Spleen (tissue), 11 donors: ENCODE results near the gene FBXO45. TPM values are rescaled to one million over a fixed set of nuclear protein-coding genes. Genes with fewer than 3 reads are reported as not detected.

Experiments
- DNase-seq: peaks from one replicate; pipeline ENCODE4 v3.0.0-alpha.2; 2020
- H3K27ac ChIP-seq, 8 donors: fragments of 200-600 bp; sonication (generic) in 7 of 8; 1 replicate in 4 of 8; 2 replicates in 4 of 8; pipeline versions ENCODE4 v1.5.0 to v1.8.0; 2016 to 2021; ENCODE audit warnings: inconsistent platforms in 4 of 8, mild to moderate bottlenecking in 4 of 8, moderate library complexity in 1 of 8
- H3K27me3 ChIP-seq, 7 donors: fragments of 200-600 bp; sonication (generic) in 6 of 7; replicated peaks in 1 of 7; 1 replicate in 4 of 7; 2 replicates in 3 of 7; pipeline versions ENCODE4 v1.5.0 to v1.8.0; 2016 to 2021; ENCODE audit warnings: inconsistent platforms in 3 of 7, mild to moderate bottlenecking in 1 of 7
- H3K36me3 ChIP-seq, 6 donors: fragments of 200-600 bp; sonication (generic) in 5 of 6; 1 replicate in 4 of 6; 2 replicates in 2 of 6; pipeline versions ENCODE4 v1.5.0 to v1.8.0; 2016 to 2021; ENCODE audit warnings: inconsistent platforms in 2 of 6
- H3K4me1 ChIP-seq, 6 donors: fragments of 200-600 bp; sonication (generic) in 5 of 6; 1 replicate in 3 of 6; 2 replicates in 3 of 6; pipeline versions ENCODE4 v1.5.0 to v1.8.0; 2016 to 2021; ENCODE audit warnings: inconsistent platforms in 3 of 6
- H3K4me3 ChIP-seq, 8 donors: fragments of 200-600 bp; sonication (generic) in 7 of 8; 1 replicate in 4 of 8; 2 replicates in 4 of 8; pipeline versions ENCODE4 v1.5.0 to v1.8.0; 2016 to 2021; ENCODE audit warnings: inconsistent platforms in 4 of 8, mild to moderate bottlenecking in 4 of 8, moderate library complexity in 2 of 8
- H3K9me3 ChIP-seq, 8 donors: fragments of 200-600 bp; sonication (generic) in 7 of 8; 1 replicate in 4 of 8; 2 replicates in 4 of 8; pipeline versions ENCODE4 v1.5.0 to v1.8.0; 2016 to 2021; ENCODE audit warnings: inconsistent platforms in 4 of 8
- CTCF ChIP-seq, 11 experiments: fragments of 200-600 bp in 7 of 11; fragments of 450-650 bp in 4 of 11; sonication (generic) in 4 of 11; IDR thresholded peaks in 8 of 11; conservative IDR thresholded peaks in 3 of 11; 1 replicate in 7 of 11; 2 replicates in 4 of 11; pipeline versions ENCODE4 v1.4.0 to v1.8.0; 2016 to 2021; ENCODE audit warnings: antibody characterized with exemption in 11 of 11, inconsistent platforms in 4 of 11, mild to moderate bottlenecking in 1 of 11
- POLR2A ChIP-seq, 3 donors: fragments of 450-650 bp; IDR thresholded peaks; one replicate each; pipeline ENCODE4 v1.5.1; 2017; ENCODE audit warnings: antibody characterized with exemption in 3 of 3, mild to moderate bottlenecking in 1 of 3
- POLR2AphosphoS5 ChIP-seq, 3 donors: sonication (generic); formaldehyde crosslinking; IDR thresholded peaks; one replicate each; pipeline ENCODE4 v1.5.1; 2017; ENCODE audit warnings: antibody characterized with exemption in 3 of 3
- WGBS, 5 donors: extraction: QIAGEN DNeasy Blood & Tissue Kit in 3 of 5; methylation state at CpG; one replicate each; pipeline versions ENCODE4 v1.1.5 to v1.1.7; 2013 to 2018; 5-methylcytosine and 5-hydroxymethylcytosine counted together
- intact Hi-C: fragments of 100-400 bp; cut with DNase I; formaldehyde crosslinking; loops from one replicate; pipeline ENCODE4 v1.15.0; 2023; ENCODE audit warnings: low total_unique reads
- polyA plus RNA-seq, 3 donors: library from polyadenylated mRNA; stranded (reverse); fragments of 200-250 nt; gene quantifications; one replicate each; pipeline ENCODE4 v1.2.1, GENCODE V29; 2013
- total RNA-seq, 7 donors: library from RNA; depleted of rRNA in 3 of 7; stranded (reverse); fragments of >200 nt in 3 of 7; fragmentation: NEBNext Ultra II Directional in 4 of 7; extraction: Animal tissue kit (Norgen Biotek cat#: 25700) in 4 of 7; gene quantifications; one replicate each; pipeline versions ENCODE4 v1.1.0 to v1.2.1, GENCODE V29; 2016 to 2021
- donor health status: healthy with polysubstance abuse.
- donor health status: DM: no; HTN: no; CAD: no; lungs with moderate emphysema.
- donor health status: DM: no; HTN: no; CAD: no.
- donor health status: Bipolar disorder and iron deficiency.
- donor health status: healthy.
- donor health status: DM: no; HTN: no; CAD: no.
- donor health status: DM: yes; HTN: yes; CAD: no.

The FBXO45 gene
- total and polyA plus RNA-seq, 10 donors = 2.3 to 11.7 (median 7.5) TPM

GRCh38 chr3:196552253-196552652, 16.2 kb upstream of the FBXO45 start:
- peaks cover 0 to 22% (median 8%) of the 10 kb centered on the region in 6 donors for H3K4me1 ChIP-seq
- no peak overlapping the region for H3K27ac ChIP-seq
- 95 to 98% (median 97%) methylated on average over 5 of the region's 5 CpGs for WGBS, 5 donors
- H3K9me3 ChIP-seq = peaks cover 0 to 29% (median 17%) of the 10 kb centered on the region in 8 donors
- no peak overlapping the region for H3K4me3 ChIP-seq
- intact Hi-C loops = no loop called here
- H3K27me3 ChIP-seq = no peaks in the 10 kb centered on the region
- DNase-seq = no peak
- no peak for TF ChIP-seq CTCF (IDR thresholded peaks at IDR 0.05 in 8 of 11, conservative IDR thresholded peaks at IDR 0.05 in 3 of 11)
- TF ChIP-seq POLR2A (IDR thresholded peaks at IDR 0.05) = no peak
- no peak for TF ChIP-seq POLR2AphosphoS5 (IDR thresholded peaks at IDR 0.05)
- peaks cover 0 to 13% (median 0%) of the 10 kb centered on the region in 6 donors for H3K36me3 ChIP-seq

- peaks cover 0 to 23% (median 17%) of the 10 kb centered on the region in 8 donors for H3K9me3 ChIP-seq
- peaks cover 0 to 22% (median 8%) of the 10 kb centered on the region in 6 donors for H3K4me1 ChIP-seq
- no peaks in the 10 kb centered on the region for H3K27me3 ChIP-seq
- peaks cover 0 to 14% (median 0%) of the 10 kb centered on the region in 6 donors for H3K36me3 ChIP-seq
- intact Hi-C loops = no loop called here
- DNase-seq = no peak
- no peak for TF ChIP-seq POLR2A (IDR thresholded peaks at IDR 0.05)
- no peak for TF ChIP-seq CTCF (IDR thresholded peaks at IDR 0.05 in 8 of 11, conservative IDR thresholded peaks at IDR 0.05 in 3 of 11)
- TF ChIP-seq POLR2AphosphoS5 (IDR thresholded peaks at IDR 0.05) = no peak
- no peak overlapping the region for H3K4me3 ChIP-seq
- peak overlapping the region in 3 of 8 donors; percentile 2 to 73 (median 69) for H3K27ac ChIP-seq
- 95 to 97% (median 95%) methylated on average over 9 of the region's 9 CpGs for WGBS, 5 donors
Observed at GRCh38 chr3:196553551-196553950, 14.9 kb upstream of the FBXO45 start.

- 30 to 48% (median 33%) methylated on average over 3 of the region's 3 CpGs for WGBS, 5 donors
- H3K36me3 ChIP-seq = peaks cover 0 to 21% (median 3%) of the 10 kb centered on the region in 6 donors
- H3K27me3 ChIP-seq = no peaks in the 10 kb centered on the region
- intact Hi-C loops = no loop called here
- peak overlapping the region in 1 of 8 donors; percentile 24 for H3K4me3 ChIP-seq
- peaks cover 0 to 16% (median 11%) of the 10 kb centered on the region in 8 donors for H3K9me3 ChIP-seq
- no peak for DNase-seq
- TF ChIP-seq POLR2A (IDR thresholded peaks at IDR 0.05) = no peak
- TF ChIP-seq CTCF (IDR thresholded peaks at IDR 0.05 in 8 of 11, conservative IDR thresholded peaks at IDR 0.05 in 3 of 11) = no peak
- TF ChIP-seq POLR2AphosphoS5 (IDR thresholded peaks at IDR 0.05) = no peak
- H3K27ac ChIP-seq = peak overlapping the region in 7 of 8 donors; percentile 22 to 73 (median 55)
- peaks cover 0 to 24% (median 8%) of the 10 kb centered on the region in 6 donors for H3K4me1 ChIP-seq
Observed at GRCh38 chr3:196554205-196554604, 14.3 kb upstream of the FBXO45 start.

- WGBS, 5 donors = 86 to 91% (median 88%) methylated on average over 3 of the region's 3 CpGs
- H3K36me3 ChIP-seq = peaks cover 0 to 32% (median 7%) of the 10 kb centered on the region in 6 donors
- intact Hi-C loops = no loop called here
- H3K27me3 ChIP-seq = no peaks in the 10 kb centered on the region
- H3K4me3 ChIP-seq = no peak overlapping the region
- H3K27ac ChIP-seq = peak overlapping the region in 1 of 8 donors; percentile 73
- TF ChIP-seq CTCF (IDR thresholded peaks at IDR 0.05 in 8 of 11, conservative IDR thresholded peaks at IDR 0.05 in 3 of 11) = no peak
- no peak for TF ChIP-seq POLR2AphosphoS5 (IDR thresholded peaks at IDR 0.05)
- no peak for TF ChIP-seq POLR2A (IDR thresholded peaks at IDR 0.05)
- peaks cover 0 to 33% (median 8%) of the 10 kb centered on the region in 6 donors for H3K4me1 ChIP-seq
- peaks cover 0 to 5% (median under 1%) of the 10 kb centered on the region in 8 donors for H3K9me3 ChIP-seq
- DNase-seq = no peak
Observed at GRCh38 chr3:196555295-196555694, 13.2 kb upstream of the FBXO45 start.
